Gastroesophageal sphincter (tissue), 3 donors: ENCODE measurements around the gene DPYSL4.

ENCODE experiments used
- POLR2A ChIP-seq, 2 donors: fragments of 450-650 bp; IDR thresholded peaks; one replicate each; pipeline ENCODE4 v1.6.1; 2017; ENCODE audit warnings: antibody characterized with exemption in 2 of 2, mild to moderate bottlenecking in 2 of 2, moderate library complexity in 1 of 2
- POLR2AphosphoS5 ChIP-seq: sonication (generic); formaldehyde crosslinking; IDR thresholded peaks from one replicate; pipeline ENCODE4 v1.6.1; 2017; ENCODE audit warnings: antibody characterized with exemption
- TF ChIP-seq, protein P1 (sequence below), 4 experiments: fragments of 200-600 bp in 2 of 4; fragments of 450-650 bp in 2 of 4; sonication (generic) in 1 of 4; IDR thresholded peaks; one replicate each; pipeline ENCODE4 v1.5.1; 2017 to 2019; ENCODE audit warnings: antibody characterized with exemption in 4 of 4, mild to moderate bottlenecking in 2 of 4, moderate library complexity in 2 of 4

DNA sequence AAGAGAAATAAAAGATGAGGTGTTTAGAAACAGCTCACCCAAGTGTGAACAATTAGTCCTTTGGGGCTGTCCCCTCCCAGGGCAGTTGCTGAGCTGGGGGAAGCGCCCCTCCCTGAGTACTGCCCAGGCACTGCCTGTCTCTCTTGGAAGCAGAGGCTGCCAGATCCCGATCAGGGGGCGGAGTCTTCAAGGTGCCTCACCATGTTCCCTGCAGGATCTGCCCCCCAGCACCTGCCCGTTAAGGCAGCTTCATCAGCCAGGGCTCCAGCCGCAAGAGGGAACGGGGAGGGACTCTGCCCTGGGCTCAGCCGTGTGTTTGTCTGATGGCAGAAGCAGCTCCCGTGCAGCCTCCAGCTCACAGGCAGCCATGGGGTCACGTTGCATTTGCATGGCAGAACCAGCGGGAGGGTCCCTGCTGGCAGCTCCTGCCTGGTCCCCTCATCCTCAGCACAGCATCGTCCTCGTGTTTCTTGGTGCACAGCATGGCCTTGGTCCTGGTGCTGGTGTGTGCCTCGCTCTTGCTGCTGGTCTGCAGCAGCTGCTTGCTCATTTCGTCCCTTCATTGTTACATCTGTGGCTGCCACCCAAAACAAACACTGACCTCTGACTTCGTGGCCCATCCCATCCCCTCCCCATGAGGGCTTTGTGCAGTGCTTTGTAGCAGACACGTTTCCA lies 10.7 kb upstream of the DPYSL4 start:
- no peak for TF ChIP-seq POLR2A (IDR thresholded peaks at IDR 0.05)
- TF ChIP-seq, protein P1, sequence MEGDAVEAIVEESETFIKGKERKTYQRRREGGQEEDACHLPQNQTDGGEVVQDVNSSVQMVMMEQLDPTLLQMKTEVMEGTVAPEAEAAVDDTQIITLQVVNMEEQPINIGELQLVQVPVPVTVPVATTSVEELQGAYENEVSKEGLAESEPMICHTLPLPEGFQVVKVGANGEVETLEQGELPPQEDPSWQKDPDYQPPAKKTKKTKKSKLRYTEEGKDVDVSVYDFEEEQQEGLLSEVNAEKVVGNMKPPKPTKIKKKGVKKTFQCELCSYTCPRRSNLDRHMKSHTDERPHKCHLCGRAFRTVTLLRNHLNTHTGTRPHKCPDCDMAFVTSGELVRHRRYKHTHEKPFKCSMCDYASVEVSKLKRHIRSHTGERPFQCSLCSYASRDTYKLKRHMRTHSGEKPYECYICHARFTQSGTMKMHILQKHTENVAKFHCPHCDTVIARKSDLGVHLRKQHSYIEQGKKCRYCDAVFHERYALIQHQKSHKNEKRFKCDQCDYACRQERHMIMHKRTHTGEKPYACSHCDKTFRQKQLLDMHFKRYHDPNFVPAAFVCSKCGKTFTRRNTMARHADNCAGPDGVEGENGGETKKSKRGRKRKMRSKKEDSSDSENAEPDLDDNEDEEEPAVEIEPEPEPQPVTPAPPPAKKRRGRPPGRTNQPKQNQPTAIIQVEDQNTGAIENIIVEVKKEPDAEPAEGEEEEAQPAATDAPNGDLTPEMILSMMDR (IDR thresholded peaks at IDR 0.05) = no peak
- no peak for TF ChIP-seq POLR2AphosphoS5
